ENCODE data around the gene ST6GALNAC4.

DNA sequence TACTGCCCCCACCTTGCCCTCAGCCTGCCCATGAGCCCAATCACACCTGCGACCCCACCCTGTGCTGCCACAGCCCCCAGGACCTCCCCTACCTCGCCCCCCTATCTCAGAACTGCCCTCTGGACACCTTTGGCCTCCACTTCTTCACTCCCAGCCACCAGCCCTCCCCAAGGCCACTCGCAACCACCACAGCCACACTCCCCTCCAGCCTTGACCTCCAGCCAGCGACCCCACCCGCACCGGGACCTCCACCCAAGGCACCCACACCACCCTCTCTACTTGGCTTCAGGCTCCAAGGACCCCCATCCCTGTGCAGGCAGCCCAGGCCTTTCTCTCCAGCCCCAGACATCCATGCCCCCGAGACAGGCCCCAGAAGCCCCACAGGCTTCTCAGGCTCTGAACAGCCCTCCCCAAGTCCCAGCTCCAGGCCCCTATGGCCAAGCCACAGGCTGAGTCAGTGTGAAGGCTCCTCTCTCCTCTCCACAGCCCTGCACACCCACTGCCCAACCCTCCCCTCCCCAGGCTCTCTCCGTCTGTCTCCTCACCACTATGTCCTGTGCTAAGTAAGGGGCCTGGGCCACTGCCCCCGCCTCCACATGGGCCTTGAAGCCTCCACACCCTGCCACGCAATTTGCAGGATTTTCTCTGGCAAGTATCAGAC lies 41.4 kb downstream of the ST6GALNAC4 start:
- TF ChIP-seq, protein P1, sequence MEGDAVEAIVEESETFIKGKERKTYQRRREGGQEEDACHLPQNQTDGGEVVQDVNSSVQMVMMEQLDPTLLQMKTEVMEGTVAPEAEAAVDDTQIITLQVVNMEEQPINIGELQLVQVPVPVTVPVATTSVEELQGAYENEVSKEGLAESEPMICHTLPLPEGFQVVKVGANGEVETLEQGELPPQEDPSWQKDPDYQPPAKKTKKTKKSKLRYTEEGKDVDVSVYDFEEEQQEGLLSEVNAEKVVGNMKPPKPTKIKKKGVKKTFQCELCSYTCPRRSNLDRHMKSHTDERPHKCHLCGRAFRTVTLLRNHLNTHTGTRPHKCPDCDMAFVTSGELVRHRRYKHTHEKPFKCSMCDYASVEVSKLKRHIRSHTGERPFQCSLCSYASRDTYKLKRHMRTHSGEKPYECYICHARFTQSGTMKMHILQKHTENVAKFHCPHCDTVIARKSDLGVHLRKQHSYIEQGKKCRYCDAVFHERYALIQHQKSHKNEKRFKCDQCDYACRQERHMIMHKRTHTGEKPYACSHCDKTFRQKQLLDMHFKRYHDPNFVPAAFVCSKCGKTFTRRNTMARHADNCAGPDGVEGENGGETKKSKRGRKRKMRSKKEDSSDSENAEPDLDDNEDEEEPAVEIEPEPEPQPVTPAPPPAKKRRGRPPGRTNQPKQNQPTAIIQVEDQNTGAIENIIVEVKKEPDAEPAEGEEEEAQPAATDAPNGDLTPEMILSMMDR (IDR thresholded peaks at IDR 0.05): no peak
- TF ChIP-seq, protein P2, sequence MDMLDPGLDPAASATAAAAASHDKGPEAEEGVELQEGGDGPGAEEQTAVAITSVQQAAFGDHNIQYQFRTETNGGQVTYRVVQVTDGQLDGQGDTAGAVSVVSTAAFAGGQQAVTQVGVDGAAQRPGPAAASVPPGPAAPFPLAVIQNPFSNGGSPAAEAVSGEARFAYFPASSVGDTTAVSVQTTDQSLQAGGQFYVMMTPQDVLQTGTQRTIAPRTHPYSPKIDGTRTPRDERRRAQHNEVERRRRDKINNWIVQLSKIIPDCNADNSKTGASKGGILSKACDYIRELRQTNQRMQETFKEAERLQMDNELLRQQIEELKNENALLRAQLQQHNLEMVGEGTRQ (IDR thresholded peaks at IDR 0.05; ENCODE audit: borderline replicate concordance, low read depth, low read length): no peak
- TF ChIP-seq, protein P3, sequence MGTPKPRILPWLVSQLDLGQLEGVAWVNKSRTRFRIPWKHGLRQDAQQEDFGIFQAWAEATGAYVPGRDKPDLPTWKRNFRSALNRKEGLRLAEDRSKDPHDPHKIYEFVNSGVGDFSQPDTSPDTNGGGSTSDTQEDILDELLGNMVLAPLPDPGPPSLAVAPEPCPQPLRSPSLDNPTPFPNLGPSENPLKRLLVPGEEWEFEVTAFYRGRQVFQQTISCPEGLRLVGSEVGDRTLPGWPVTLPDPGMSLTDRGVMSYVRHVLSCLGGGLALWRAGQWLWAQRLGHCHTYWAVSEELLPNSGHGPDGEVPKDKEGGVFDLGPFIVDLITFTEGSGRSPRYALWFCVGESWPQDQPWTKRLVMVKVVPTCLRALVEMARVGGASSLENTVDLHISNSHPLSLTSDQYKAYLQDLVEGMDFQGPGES (IDR thresholded peaks at IDR 0.05; ENCODE audit: low read depth, low read length): no peak
- TF ChIP-seq GABPA (IDR thresholded peaks at IDR 0.05; ENCODE audit: low read depth): no peak
